K562 (cell line): ENCODE measurements around the gene TXNRD2. TPM values are rescaled to one million over a fixed set of nuclear protein-coding genes. Genes with fewer than 3 reads are reported as not detected.

Source experiments
- ARNT ChIP-seq, 2 experiments: fragments of 450-650 bp; IDR thresholded peaks; 2 replicates each; pipeline ENCODE4 v1.6.1; 2016; ENCODE audit warnings: mild to moderate bottlenecking in 1 of 2
- LEF1 ChIP-seq: fragments of 450-650 bp; IDR thresholded peaks from 2 replicates; pipeline ENCODE4 v1.6.1; 2016; ENCODE audit warnings: mild to moderate bottlenecking
- MBD2 ChIP-seq: sonication (generic); IDR thresholded peaks from 2 replicates; pipeline ENCODE4 v1.6.1; 2016; ENCODE audit warnings: low read depth, borderline replicate concordance
- NR4A1 ChIP-seq, 2 experiments: fragments of 250-450 bp in 1 of 2; fragments of 450-650 bp in 1 of 2; sonication (Bioruptor Pico) in 1 of 2; IDR thresholded peaks; 2 replicates each; pipeline versions ENCODE4 v1.4.0 to v1.6.1; 2016 to 2020; ENCODE audit warnings: mild to moderate bottlenecking in 2 of 2, missing compliant biosample characterization in 1 of 2, missing genetic modification characterization in 1 of 2, moderate library complexity in 1 of 2
- TAF15 ChIP-seq: fragments of 200-400 bp; formaldehyde crosslinking; IDR thresholded peaks from 2 replicates; pipeline ENCODE4 v1.6.1; 2017; ENCODE audit warnings: mild to moderate bottlenecking, low read depth, low read length, moderate library complexity
- ZNF77 ChIP-seq: fragments of 250-450 bp; sonication (Bioruptor Pico); IDR thresholded peaks from 2 replicates; pipeline ENCODE4 v1.5.0; 2020
- ZNF780A ChIP-seq: fragments of 250-450 bp; sonication (Bioruptor Pico); IDR thresholded peaks from 2 replicates; pipeline ENCODE4 v1.5.0; 2021; ENCODE audit warnings: mild to moderate bottlenecking
- polyA plus RNA-seq, 8 experiments: library from polyadenylated mRNA; depleted of rRNA in 4 of 8; stranded (reverse) in 5 of 8; unstranded in 3 of 8; fragments of >200 nt; fragmentation: Nextera tagmentation in 2 of 8; fragmentation: Illumina TruSeq in 1 of 8; extraction: Ambion mirVana in 2 of 8; extraction: Trizol in 1 of 8; gene quantifications; 2 replicates each; pipeline versions ENCODE4 v1.2.1 to v1.2.3, GENCODE V29; 2011 to 2014; ENCODE audit warnings: inconsistent platforms in 1 of 8, missing spikeins in 1 of 8
- total RNA-seq, 7 experiments: library from RNA; depleted of rRNA in 6 of 7; stranded (reverse); fragments of >200 nt in 6 of 7; fragmentation: Illumina TruSeq in 2 of 7; extraction: Trizol in 2 of 7; gene quantifications; 2 replicates each; pipeline versions ENCODE4 v1.2.1 to v1.2.3, GENCODE V29; 2011 to 2021; ENCODE audit warnings: low replicate concordance in 1 of 7
- TF ChIP-seq, protein P1 (sequence below): sonication (generic); formaldehyde crosslinking; IDR thresholded peaks from 2 replicates; pipeline ENCODE4 v1.8.1; 2023; ENCODE audit warnings: mild to moderate bottlenecking, missing genetic modification reagents
- TF ChIP-seq, protein P2 (sequence below): fragments of 250-450 bp; sonication (Bioruptor Pico); IDR thresholded peaks from 2 replicates; pipeline ENCODE4 v1.5.0; 2022; ENCODE audit warnings: mild to moderate bottlenecking
- TF ChIP-seq, protein P3 (sequence below): fragments of 250-450 bp; sonication (Bioruptor Pico); IDR thresholded peaks from 2 replicates; pipeline ENCODE4 v1.6.1; 2021; ENCODE audit warnings: mild to moderate bottlenecking
- TF ChIP-seq, protein P4 (sequence below), 2 experiments: fragments of 250-450 bp in 1 of 2; fragments of 450-650 bp in 1 of 2; sonication (Bioruptor Pico) in 1 of 2; IDR thresholded peaks; 2 replicates each; pipeline versions ENCODE4 v1.6.1 to v1.8.0; 2016 to 2021; ENCODE audit warnings: mild to moderate bottlenecking in 2 of 2, moderate library complexity in 2 of 2, missing compliant biosample characterization in 1 of 2, missing genetic modification characterization in 1 of 2

Gene TXNRD2
- total and polyA plus RNA-seq, 9 of the 15 experiments (the other 6 are each of a cell fraction or from before 2014, with no cell fraction given) = 3.3 to 80.2 (median 49.4) TPM

DNA sequence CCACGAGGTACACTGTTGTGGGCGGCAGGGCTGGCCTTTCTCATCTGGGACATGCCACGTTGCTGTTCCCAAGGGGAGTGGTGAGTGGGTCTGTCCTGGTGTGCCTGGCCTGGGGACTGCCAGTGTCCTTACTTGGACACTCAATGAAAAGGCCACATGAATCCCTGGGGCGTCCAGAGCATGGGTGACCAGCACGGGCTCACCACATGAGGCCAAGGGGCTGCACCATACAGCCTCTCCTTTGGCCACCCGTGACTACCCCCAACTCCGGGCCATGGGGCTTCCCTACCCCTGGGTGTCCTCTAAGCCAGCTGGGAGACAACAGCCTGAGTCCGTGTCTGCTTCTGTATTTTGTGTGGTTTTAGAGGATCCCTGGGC is 20.2 kb upstream of the TXNRD2 start (continued):
- TF ChIP-seq NR4A1 (CRISPR knock-in tag; IDR thresholded peaks at IDR 0.05) (0 out of 2 replicates have a peak, but pooled peaks have one; percentile 8), NR4A1 (tag; IDR thresholded peaks at IDR 0.05) (no peak), MBD2 (no peak), ZNF77 (CRISPR knock-in tag) (0 out of 2 replicates have a peak, but pooled peaks have one; percentile 54), ARNT (IDR thresholded peaks at IDR 0.05) (0 out of 4 replicates have a peak, but pooled peaks of 1 of the 2 experiments have one; percentile 5), LEF1 (no peak), ZNF780A (CRISPR knock-in tag) (no peak), TAF15 (0 out of 2 replicates have a peak, but pooled peaks have one; percentile 49)
- TF ChIP-seq, protein P1, sequence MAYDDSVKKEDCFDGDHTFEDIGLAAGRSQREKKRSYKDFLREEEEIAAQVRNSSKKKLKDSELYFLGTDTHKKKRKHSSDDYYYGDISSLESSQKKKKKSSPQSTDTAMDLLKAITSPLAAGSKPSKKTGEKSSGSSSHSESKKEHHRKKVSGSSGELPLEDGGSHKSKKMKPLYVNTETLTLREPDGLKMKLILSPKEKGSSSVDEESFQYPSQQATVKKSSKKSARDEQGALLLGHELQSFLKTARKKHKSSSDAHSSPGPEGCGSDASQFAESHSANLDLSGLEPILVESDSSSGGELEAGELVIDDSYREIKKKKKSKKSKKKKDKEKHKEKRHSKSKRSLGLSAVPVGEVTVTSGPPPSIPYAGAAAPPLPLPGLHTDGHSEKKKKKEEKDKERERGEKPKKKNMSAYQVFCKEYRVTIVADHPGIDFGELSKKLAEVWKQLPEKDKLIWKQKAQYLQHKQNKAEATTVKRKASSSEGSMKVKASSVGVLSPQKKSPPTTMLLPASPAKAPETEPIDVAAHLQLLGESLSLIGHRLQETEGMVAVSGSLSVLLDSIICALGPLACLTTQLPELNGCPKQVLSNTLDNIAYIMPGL (CRISPR knock-in tag) = peak; percentile 69; the same call in 1 of the 2 replicates
- TF ChIP-seq, protein P2, sequence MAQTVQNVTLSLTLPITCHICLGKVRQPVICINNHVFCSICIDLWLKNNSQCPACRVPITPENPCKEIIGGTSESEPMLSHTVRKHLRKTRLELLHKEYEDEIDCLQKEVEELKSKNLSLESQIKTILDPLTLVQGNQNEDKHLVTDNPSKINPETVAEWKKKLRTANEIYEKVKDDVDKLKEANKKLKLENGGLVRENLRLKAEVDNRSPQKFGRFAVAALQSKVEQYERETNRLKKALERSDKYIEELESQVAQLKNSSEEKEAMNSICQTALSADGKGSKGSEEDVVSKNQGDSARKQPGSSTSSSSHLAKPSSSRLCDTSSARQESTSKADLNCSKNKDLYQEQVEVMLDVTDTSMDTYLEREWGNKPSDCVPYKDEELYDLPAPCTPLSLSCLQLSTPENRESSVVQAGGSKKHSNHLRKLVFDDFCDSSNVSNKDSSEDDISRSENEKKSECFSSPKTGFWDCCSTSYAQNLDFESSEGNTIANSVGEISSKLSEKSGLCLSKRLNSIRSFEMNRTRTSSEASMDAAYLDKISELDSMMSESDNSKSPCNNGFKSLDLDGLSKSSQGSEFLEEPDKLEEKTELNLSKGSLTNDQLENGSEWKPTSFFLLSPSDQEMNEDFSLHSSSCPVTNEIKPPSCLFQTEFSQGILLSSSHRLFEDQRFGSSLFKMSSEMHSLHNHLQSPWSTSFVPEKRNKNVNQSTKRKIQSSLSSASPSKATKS = 0 out of 2 replicates have a peak, but pooled peaks have one; percentile 63
- TF ChIP-seq, protein P3, sequence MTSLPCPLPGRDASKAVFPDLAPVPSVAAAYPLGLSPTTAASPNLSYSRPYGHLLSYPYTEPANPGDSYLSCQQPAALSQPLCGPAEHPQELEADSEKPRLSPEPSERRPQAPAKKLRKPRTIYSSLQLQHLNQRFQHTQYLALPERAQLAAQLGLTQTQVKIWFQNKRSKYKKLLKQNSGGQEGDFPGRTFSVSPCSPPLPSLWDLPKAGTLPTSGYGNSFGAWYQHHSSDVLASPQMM (CRISPR knock-in tag) = peak; percentile 29; the same call in 1 of the 2 replicates
- TF ChIP-seq, protein P4, sequence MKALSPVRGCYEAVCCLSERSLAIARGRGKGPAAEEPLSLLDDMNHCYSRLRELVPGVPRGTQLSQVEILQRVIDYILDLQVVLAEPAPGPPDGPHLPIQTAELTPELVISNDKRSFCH (CRISPR knock-in tag; IDR thresholded peaks at IDR 0.05) = no peak
- TF ChIP-seq, protein P4 (tag; IDR thresholded peaks at IDR 0.05) = 0 out of 2 replicates have a peak, but pooled peaks have one; percentile 26
